NCI-H460 (cell line): ENCODE measurements around the gene FAM25A. TPM values are rescaled to one million over a fixed set of nuclear protein-coding genes. Genes with fewer than 3 reads are reported as not detected.

ENCODE experiments used
- DNase-seq: peaks from one replicate; pipeline ENCODE4 v3.0.0-alpha.2; 2016; ENCODE audit warnings: low read depth; ENCODE audit errors: extremely low read depth
- small RNA-seq, 2 experiments: library from RNA; depleted of rRNA; stranded (forward); fragments of <200 nt; gene quantifications; one replicate each; pipeline ENCODE3, GENCODE V24; 2014
- total RNA-seq: library from RNA; depleted of rRNA; stranded (reverse); fragments of >200 nt; shearing (Covaris generic); gene quantifications from 2 replicates; pipeline ENCODE4 v1.2.3, GENCODE V29; 2014; rRNA removed

Gene FAM25A
- total RNA-seq, 1 experiment from 2014 or later: not detected

DNA sequence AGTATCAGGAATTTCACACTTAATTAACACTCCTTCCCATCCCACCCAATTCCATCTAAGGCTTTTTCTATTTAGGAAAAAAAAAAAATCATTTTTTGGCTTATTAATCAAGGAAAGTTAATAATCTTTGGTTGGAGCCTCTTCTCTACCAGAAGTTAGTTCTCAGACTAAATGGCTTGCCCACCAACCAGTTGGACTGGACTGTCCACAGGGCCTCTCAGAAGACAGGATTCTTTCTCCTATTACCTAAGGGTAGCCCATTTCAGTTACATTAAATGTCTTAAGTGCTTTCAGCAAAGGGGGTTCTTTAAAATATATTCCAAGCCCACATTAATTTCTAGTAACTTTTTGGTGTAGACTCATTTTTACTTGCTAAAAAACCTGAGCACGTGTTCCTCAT lies 39.3 kb downstream of the FAM25A start:
- no peak for DNase-seq

DNA sequence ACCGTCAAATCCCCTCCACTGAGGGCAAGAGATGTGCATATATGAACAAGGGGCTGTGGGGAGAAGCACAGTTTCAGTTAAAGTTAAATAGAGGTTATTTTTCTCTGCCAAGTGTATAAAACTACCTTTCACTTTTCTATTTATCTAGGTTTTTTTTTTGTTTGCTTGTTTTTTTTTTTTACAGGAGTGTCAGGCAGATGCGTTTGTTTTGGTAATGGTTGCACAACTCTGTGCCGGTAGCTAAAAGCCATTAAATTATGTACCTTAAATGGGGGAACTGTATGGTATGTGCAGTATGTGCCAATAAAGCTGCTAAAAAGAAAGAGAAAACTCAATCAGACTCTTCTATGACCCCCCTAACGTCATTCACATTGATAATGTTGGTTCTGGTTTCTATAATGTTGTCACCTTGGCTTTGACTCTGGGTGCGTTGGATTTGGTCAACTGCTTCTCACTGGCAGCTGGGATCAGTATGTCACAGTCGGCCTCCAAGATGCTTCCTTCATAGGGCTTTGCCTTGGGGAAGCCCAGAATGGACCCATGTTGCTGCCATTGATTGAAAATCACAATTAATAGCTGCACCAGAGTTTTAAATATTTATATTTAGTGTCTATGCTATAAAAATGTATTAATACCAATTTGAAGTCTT lies 40.3 kb downstream of the FAM25A start:
- no peak for DNase-seq

GRCh38 chr10:87064651-87065050 lies 44.6 kb downstream of the FAM25A start:
- DNase-seq: no peak

DNA sequence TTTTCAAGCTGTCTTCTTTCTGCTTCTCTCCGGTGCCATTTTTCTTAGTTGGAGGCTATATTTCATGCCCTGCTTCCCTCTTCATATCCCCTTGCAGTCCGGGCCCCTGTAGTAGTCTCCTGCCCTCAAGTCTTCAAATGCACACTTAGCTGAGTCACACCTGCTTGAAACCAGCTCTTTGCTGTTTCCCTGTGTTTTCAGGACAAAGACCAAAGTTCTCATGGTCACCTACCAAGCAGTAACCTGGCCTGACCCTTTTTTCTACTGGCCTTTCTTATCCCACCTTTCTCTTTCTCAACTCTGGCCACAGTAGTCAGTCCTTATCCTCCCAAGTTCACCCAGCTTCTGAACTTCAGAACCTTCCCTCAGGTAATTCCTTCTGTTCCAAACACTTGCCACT lies 46.1 kb downstream of the FAM25A start:
- no peak for DNase-seq

- no peak for DNase-seq
These were observed 46.8 kb downstream of the FAM25A start for GRCh38 chr10:87066865-87067264.

DNA sequence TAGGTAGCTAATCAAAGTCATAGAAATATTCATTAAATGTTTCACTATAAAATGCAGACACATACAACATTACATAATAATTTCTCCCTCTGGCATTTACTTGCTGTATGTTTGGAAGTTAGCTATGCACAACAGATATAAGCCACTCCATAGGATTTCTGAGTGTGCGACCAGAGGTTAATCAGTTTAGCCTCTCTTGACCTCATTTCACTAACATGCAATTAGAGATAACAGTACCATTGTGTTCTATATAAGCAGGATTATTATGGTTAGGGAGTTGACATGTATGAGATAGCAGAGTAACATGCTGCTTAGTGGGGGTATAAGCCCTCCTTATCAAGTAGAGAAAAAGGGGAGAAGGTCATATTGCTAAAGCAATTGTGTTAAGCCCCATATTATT lies 48.2 kb downstream of the FAM25A start:
- no peak for DNase-seq

DNA sequence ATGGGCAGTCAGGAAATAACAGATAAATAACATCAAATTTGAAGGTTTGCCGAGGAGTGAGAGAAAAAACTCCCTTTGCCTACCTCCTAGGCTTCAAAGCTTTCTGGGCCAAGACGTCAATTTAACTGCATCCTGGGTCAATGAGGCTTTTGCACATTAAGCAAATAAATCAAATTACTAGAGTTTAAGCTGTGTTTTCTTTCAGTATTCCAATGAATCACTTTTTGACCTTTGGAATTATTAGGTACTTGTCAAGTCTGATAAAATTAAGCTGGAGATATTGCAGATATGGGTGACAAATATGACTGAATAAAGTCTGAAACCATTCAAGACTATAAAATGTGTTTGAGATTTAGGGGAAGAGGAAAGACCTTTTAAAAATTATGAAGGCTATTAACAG lies 52.4 kb downstream of the FAM25A start:
- DNase-seq: no peak

Small RNAs within 50 kb of the gene (small RNA-seq; reads per million reads assigned to genes)
- 0 reads per million in 2 experiments for gene AL136982.5
- 0 reads per million in 2 experiments for gene BMS1P3
- 0 reads per million in 2 experiments for gene FAM25A
- gene RNU6-529P: 0 reads per million in 2 experiments

Other genes with a start within 250 kb of the FAM25A start
- gene MMRN2, start 62.7 kb upstream of the FAM25A start, total RNA-seq: 0.37 and 0.40 TPM in 2 replicates
- 14.6 and 18.9 TPM in 2 replicates for gene SNCG, start 61.7 kb upstream of the FAM25A start, total RNA-seq
- not detected in 2 replicates for gene ADIRF, start 51.8 kb upstream of the FAM25A start, total RNA-seq
- 95.5 and 101 TPM in 2 replicates for gene GLUD1, start 74.5 kb downstream of the FAM25A start, total RNA-seq
- gene SHLD2, start 74.9 kb downstream of the FAM25A start, total RNA-seq: 45.2 and 49.6 TPM in 2 replicates
- 0.26 and 0.54 TPM in 2 replicates for gene NUTM2A, start 205.2 kb downstream of the FAM25A start, total RNA-seq